GM21381 (cell line): Measurements from ENCODE around the gene MACF1.
"Not testable (repeated sequence)": the region's sequence is repeated elsewhere in the genome, so short reads cannot be mapped to it uniquely, and the experiment has no call there.

Source experiments
- ATAC-seq: cut with Tn5 transposase; IDR thresholded peaks from one replicate; pipeline ENCODE4 v1.9.1; 2021; ENCODE audit warnings: mild to moderate bottlenecking, moderate library complexity; ENCODE audit not compliant: unreplicated experiment

MACF1 gene

DNA sequence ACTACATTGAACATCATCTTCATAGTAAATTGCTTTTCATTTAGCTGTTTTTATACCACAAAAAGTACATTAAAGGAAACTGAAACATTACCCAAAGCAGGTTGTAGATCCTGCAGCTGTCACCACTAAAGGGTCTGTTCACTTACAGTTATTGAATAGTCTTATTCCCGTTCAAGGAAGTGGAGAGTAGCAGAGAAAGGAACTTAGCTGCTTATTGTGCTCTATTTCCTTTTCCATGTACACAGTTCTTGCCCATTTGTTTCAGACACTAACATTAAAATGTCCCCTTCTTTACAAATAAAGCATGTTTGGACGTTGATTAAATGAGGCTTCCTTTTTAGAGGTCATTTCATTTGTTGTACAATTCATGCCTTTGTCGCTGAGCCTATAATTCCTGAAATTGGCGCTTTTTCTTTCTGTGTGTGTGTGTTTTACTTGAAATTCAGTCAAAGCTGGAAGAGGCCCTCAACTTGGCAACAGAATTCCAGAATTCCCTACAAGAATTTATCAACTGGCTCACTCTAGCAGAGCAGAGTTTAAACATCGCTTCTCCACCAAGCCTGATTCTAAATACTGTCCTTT, 242.6 kb downstream of the MACF1 start:
- no peak for ATAC-seq

- not testable (repeated sequence) for ATAC-seq
Measured at GRCh38 chr1:39450041-39450440, 245.5 kb downstream of the MACF1 start.

GRCh38 chr1:39450956-39451606, 246.6 kb downstream of the MACF1 start:
- ATAC-seq, result no peak

- no peak for ATAC-seq
Measured at GRCh38 chr1:39452081-39452480, 247.6 kb downstream of the MACF1 start.

GRCh38 chr1:39452540-39452939, 248.0 kb downstream of the MACF1 start:
- ATAC-seq, result no peak

GRCh38 chr1:39453603-39454002, 249.1 kb downstream of the MACF1 start:
- ATAC-seq, result no peak

- ATAC-seq, result no peak
Measured at GRCh38 chr1:39458991-39459390, 254.5 kb downstream of the MACF1 start.

DNA sequence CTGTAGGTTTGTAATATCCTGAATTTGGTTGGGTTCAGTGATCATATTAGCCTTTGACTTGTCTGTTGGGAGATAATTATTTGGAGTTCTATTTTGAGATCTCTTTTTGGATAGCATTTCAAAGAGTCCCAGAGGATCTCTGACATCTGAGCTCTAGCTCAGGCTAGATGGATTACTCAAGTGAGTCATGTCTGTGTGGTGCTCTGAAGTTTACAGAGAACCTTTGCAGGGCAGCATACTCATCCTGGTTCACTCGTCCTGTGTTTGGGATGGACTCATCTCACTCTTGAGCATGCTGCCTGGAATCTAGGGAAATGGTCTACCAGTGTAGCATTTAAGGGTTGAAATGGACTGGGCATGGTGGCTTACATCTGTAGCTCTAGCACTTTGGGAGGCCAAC, 257.6 kb downstream of the MACF1 start:
- ATAC-seq, result no peak

DNA sequence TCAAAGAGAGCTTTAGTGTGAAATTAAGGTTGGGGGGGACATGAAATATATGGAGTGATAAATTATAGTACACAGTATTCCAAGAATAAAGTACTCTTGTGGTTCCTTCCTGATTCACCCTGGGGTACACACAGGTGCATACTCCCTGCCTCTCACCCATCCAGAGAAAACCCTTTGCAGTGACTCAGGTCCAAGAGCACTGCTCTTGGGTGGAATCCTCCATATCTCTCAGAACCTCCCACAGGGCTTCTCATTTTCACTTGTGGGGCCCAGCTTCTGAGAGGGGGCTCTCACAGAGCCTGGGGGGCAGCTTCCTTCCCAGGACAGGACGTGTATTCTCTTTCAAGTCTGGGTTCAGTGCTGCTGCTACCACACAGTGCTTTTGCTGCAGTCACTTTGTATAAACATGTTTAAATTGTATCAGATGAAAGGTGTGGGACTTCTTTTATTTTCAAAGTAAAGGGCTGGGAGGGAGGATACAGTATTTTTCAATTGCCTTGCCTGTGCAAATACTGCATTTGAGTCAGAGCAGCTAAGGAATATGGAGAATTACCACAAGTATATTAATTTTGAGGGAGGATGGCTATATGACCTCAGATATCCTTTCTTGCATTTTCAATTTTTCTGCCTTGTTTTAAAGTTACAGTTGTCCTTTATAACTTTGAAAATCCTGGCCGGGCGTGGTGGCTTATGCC, 262.1 kb downstream of the MACF1 start:
- ATAC-seq, result no peak

DNA sequence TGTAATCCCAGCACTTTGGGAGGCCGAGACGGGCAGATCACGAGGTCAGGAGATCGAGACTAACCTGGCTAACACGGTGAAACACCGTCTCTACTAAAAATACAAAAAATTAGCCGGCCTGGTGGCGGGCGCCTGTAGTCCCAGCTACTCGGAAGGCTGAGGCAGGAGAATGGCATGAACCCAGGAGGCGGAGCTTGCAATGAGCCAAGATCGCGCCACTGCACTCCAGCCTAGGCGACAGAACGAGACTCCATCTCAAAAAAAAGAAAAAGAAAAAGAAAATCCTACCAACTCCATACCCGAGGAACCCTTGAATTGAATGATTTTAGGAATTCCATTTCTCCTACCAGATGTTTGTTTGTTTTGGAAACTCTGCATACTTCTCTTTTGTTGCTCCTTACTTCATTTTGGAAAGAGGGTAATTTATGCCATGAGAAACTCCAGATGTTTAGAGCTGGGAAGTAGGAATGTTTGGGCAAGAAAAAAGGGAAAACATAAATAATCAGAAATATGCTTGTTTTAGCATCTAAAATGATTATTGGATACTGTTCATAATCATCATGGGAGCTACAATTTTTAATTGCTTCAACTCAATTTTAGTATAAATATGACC, 262.7 kb downstream of the MACF1 start:
- ATAC-seq, result not testable (repeated sequence)

GRCh38 chr1:39469150-39469549, 264.7 kb downstream of the MACF1 start:
- no peak for ATAC-seq

DNA sequence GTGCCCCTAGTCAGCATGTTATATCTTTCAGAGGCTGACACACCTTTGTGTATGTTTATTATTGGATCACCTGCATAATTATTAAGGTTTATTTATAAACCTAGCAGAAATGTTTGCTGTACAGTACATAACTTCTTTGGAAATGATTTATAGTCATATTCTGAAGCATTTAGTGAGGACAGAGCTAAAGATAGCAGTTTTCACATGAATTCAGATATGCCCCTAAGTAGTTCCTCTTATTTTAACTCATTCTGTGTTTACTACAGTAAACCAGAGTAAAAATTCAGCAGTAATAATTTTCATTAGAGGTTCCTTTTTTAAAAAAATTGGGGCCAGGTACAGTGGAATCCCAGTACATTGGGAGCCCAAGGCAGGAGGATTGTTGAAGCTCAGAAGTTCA, 265.5 kb downstream of the MACF1 start:
- ATAC-seq, result no peak

DNA sequence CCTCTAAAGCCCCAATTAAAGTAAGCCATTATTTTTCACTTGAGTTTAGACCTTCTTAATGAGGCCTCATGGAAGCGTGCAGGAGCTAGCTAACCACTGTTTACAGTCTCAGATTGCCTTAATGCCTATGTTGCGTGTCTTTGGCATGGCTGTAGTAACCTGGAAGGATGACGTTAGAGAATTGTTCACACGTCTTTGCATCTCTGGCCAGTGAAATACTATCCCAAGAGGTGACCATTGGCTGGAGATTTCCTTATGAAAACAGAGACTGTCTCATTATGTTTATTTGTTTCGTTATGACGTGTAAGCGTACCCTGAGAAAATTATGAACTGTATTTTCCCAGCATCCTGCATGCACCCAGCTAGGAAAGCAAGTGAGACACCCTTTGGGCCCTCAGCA, 268.3 kb downstream of the MACF1 start:
- ATAC-seq, result no peak

- no peak for ATAC-seq
Measured at GRCh38 chr1:39473324-39473723, 268.8 kb downstream of the MACF1 start.

GRCh38 chr1:39474810-39475209, 270.3 kb downstream of the MACF1 start:
- no peak for ATAC-seq

DNA sequence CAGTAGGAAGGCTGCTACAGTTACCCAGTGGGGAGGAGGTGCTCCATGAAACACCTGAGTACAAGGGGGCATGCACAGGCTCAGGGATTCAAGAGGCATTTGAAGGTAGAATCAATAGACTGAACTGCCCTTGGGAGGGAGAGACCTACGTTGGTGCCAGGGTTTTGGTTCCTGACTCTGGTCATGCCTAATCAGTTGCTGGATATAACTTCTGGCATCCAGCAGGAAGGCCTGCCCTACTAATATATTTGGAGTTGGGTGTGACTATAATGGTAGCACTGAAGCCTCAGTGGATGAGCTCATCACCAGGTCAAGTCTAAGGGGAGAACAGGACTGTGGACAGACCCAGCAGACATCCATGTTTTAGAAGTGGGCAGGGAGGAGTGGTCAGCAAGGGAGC, 271.1 kb downstream of the MACF1 start:
- ATAC-seq, result not testable (repeated sequence)

DNA sequence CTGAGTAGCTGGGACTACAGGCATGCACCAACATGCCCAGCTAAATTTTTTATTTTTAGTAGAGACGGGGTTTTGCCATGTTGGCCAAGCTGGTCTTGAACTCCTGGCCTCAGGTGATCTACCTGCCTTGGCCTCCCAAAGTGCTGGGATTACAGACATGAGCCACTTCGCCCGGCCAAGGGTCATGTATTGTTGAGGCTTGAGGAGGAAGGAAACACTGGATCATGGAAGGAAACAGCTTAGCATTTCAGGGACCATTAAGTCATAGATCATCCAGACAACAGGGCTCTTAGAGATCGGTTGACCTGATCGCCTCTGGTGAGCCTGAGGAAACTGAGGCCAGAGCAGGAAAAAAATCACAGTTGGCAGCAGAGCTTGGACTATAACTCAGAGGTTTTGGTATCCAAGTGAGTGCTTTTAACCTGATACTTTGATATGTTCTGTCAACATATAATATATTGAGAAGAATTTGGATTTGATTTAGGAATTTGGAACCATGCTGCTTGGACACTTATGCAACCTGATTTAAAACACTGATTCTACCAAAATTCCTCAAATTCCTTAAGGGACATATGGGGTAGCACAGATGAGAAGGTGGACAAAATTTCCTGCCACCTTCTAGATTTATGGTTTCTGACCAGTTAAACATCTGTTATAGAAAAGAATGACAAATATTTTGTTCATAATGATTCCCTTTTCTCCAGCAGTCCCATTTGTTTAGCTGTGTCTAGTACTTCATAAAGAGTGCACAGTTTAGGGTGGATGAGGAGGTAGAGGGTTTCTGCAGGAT, 273.8 kb downstream of the MACF1 start:
- no peak for ATAC-seq

- no peak for ATAC-seq
Measured at GRCh38 chr1:39481289-39481688, 276.8 kb downstream of the MACF1 start.

- ATAC-seq, result no peak
Measured at GRCh38 chr1:39483276-39483675, 278.8 kb downstream of the MACF1 start.

DNA sequence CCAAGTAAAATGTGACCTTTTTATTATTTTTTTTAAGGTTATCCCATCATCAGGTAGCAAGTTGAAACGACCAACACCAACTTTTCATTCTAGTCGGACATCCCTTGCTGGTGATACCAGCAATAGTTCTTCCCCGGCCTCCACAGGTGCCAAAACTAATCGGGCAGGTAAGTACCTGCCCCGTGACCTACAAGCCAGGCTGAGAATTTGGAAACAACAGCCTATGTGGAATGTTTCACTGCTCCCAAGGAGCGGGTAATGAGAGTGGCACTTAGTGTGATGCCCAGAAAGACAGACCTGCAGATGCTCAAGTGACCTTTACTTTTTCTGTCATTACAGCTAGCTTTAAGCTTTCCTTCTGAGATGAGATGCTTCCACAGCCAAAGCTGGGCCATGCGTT, 280.1 kb downstream of the MACF1 start:
- ATAC-seq, result no peak
